Esophagus squamous epithelium (tissue), 4 donors: ENCODE measurements around the gene TBL1X.

Experiments
- CTCF ChIP-seq, 6 experiments: fragments of 450-650 bp in 4 of 6; fragments of 200-600 bp in 2 of 6; sonication (generic) in 2 of 6; IDR thresholded peaks; one replicate each; pipeline ENCODE4 v1.5.1; 2016 to 2019; ENCODE audit warnings: antibody characterized with exemption in 6 of 6, mild to moderate bottlenecking in 4 of 6, moderate library complexity in 4 of 6
- POLR2A ChIP-seq, 4 donors: fragments of 450-650 bp; IDR thresholded peaks; one replicate each; pipeline ENCODE4 v1.6.1; 2017; ENCODE audit warnings: antibody characterized with exemption in 4 of 4, mild to moderate bottlenecking in 4 of 4, moderate library complexity in 3 of 4

DNA sequence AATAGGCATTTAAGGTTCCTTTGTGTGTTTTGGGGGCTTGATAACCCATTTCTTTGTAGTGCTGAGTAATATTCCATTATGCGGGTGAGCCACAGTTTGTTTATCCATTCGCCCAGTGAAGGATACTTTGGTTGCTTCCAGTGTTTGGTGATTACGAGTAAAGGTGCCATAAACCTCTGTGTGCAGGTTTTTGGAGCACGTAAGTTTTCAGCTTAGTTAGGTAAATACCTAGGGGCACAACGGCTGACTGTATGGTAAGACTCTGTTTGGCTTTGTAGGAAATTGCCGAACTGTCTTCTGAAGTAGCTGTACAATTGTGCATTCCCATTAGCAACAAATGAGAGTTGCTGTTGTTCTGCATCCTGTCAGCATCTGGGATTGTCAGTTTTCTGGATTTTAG lies 3.8 kb upstream of the TBL1X start:
- TF ChIP-seq CTCF (IDR thresholded peaks at IDR 0.05) (no peak), POLR2A (IDR thresholded peaks at IDR 0.05) (no peak)
